Calu3 (cell line): ENCODE measurements around the gene PLXNA1. TPM values are rescaled to one million over a fixed set of nuclear protein-coding genes. Genes with fewer than 3 reads are reported as not detected.

ENCODE experiments used
- BruUV-seq: library from RNA; stranded (reverse); fragments of 400-500 nt; replicated peaks from 2 replicates; lab custom pipeline; 2021; lab: Mats Ljungman, UMichigan
- CTCF ChIA-PET: fragments of 300-600 bp; sonication (Branson Sonifier 250); formaldehyde crosslinking; loops from one replicate; lab custom pipeline; 2022; ENCODE audit warnings: antibody characterized with exemption; lab: Charles Lee
- DNase-seq: peaks from one replicate; pipeline ENCODE4 v3.0.0; 2022
- H3K27ac Mint-ChIP-seq: one replicate; pipeline ENCODE4 v1.8.0; 2022; ENCODE audit warnings: mixed read lengths; ENCODE audit not compliant: unreplicated experiment
- H3K27me3 Mint-ChIP-seq: one replicate; pipeline ENCODE4 v1.8.0; 2022; ENCODE audit warnings: mixed read lengths; ENCODE audit not compliant: unreplicated experiment
- H3K36me3 Mint-ChIP-seq: one replicate; pipeline ENCODE4 v1.8.0; 2022; ENCODE audit warnings: mild to moderate bottlenecking, moderate library complexity, mixed read lengths; ENCODE audit not compliant: insufficient read depth, unreplicated experiment
- H3K4me1 Mint-ChIP-seq: one replicate; pipeline ENCODE4 v1.8.0; 2022; ENCODE audit warnings: mild to moderate bottlenecking, low read depth, mixed read lengths; ENCODE audit not compliant: unreplicated experiment
- H3K4me3 Mint-ChIP-seq: one replicate; pipeline ENCODE4 v1.8.0; 2022; ENCODE audit warnings: mild to moderate bottlenecking, low read depth, moderate library complexity, mixed read lengths; ENCODE audit not compliant: unreplicated experiment
- H3K9me3 Mint-ChIP-seq: one replicate; pipeline ENCODE4 v1.8.0; 2022; ENCODE audit warnings: low read depth, mixed read lengths; ENCODE audit not compliant: unreplicated experiment
- CTCF ChIP-seq: fragments of 200-600 bp; IDR thresholded peaks from one replicate; pipeline ENCODE4 v1.8.0; 2022; ENCODE audit warnings: antibody characterized with exemption; ENCODE audit not compliant: unreplicated experiment
- intact Hi-C: fragments of 100-400 bp; cut with micrococcal nuclease; formaldehyde crosslinking; loops from one replicate; pipeline ENCODE4 v1.10.0; 2022; ENCODE audit not compliant: unreplicated experiment
- total RNA-seq: library from RNA; stranded (reverse); gene quantifications from 2 replicates; pipeline ENCODE4 v1.2.3, GENCODE V29; 2022

Gene PLXNA1
- total RNA-seq, 1 experiment from 2014 or later, result 84.3 TPM

- intact Hi-C loops, result no loop called here
- BruUV-seq, result no TSS peak
- Mint-ChIP-seq H3K36me3 (peaks cover 49% of the 10 kb centered on the region), H3K4me3 (no peak overlapping the region), H3K9me3 (no peaks in the 10 kb centered on the region), H3K4me1 (no peaks in the 10 kb centered on the region), H3K27me3 (no peaks in the 10 kb centered on the region), H3K27ac (no peak overlapping the region)
- no peak for TF ChIP-seq CTCF
- no peak for DNase-seq
- CTCF ChIA-PET, result no interaction called here
These were observed 31.0 kb downstream of the PLXNA1 start for GRCh38 chr3:127013758-127014535.

GRCh38 chr3:127014536-127015281, 31.8 kb downstream of the PLXNA1 start:
- H3K4me1 Mint-ChIP-seq, result no peaks in the 10 kb centered on the region
- TF ChIP-seq CTCF, result no peak
- H3K9me3 Mint-ChIP-seq, result no peaks in the 10 kb centered on the region
- no peak overlapping the region for H3K27ac Mint-ChIP-seq
- CTCF ChIA-PET, result no interaction called here
- no TSS peak for BruUV-seq
- no peak for DNase-seq
- H3K27me3 Mint-ChIP-seq, result no peaks in the 10 kb centered on the region
- intact Hi-C loops, result no loop called here
- peaks cover 48% of the 10 kb centered on the region for H3K36me3 Mint-ChIP-seq
- no peak overlapping the region for H3K4me3 Mint-ChIP-seq

- Mint-ChIP-seq H3K9me3 (no peaks in the 10 kb centered on the region), H3K27me3 (no peaks in the 10 kb centered on the region), H3K27ac (no peak overlapping the region), H3K36me3 (peaks cover 53% of the 10 kb centered on the region), H3K4me1 (no peaks in the 10 kb centered on the region), H3K4me3 (no peak overlapping the region)
- peak; percentile 52 for DNase-seq
- intact Hi-C loops, result no loop called here
- CTCF ChIA-PET, result no interaction called here
- no TSS peak for BruUV-seq
- no peak for TF ChIP-seq CTCF
These were observed 32.5 kb downstream of the PLXNA1 start for GRCh38 chr3:127015282-127016042.

- no TSS peak for BruUV-seq
- no peak for TF ChIP-seq CTCF
- CTCF ChIA-PET, result no interaction called here
- Mint-ChIP-seq H3K4me3 (no peak overlapping the region), H3K36me3 (peaks cover 58% of the 10 kb centered on the region), H3K4me1 (no peaks in the 10 kb centered on the region), H3K27me3 (no peaks in the 10 kb centered on the region), H3K9me3 (no peaks in the 10 kb centered on the region), H3K27ac (no peak overlapping the region)
- intact Hi-C loops, result no loop called here
- DNase-seq, result no peak
These were observed 33.1 kb downstream of the PLXNA1 start for GRCh38 chr3:127016043-127016343.
